Activated CD8-positive, alpha-beta memory T cell treated with anti-CD3 and anti-CD28 coated beads for 36 hours (primary cell): ENCODE results near the gene TMPRSS6. TPM values are rescaled to one million over a fixed set of nuclear protein-coding genes. Genes with fewer than 3 reads are reported as not detected.

Experiments
- CTCF ChIA-PET: fragments of 350-600 bp; sonication (Branson Sonifier 250); formaldehyde crosslinking; loops from one replicate; lab custom pipeline; 2021; ENCODE audit warnings: antibody characterized with exemption; lab: Charles Lee
- POLR2A ChIA-PET: fragments of 350-600 bp; sonication (Branson Sonifier 250); formaldehyde crosslinking; loops from one replicate; lab custom pipeline; 2021; ENCODE audit warnings: antibody characterized with exemption; lab: Charles Lee
- total RNA-seq, 2 experiments: library from RNA; stranded (reverse); gene quantifications; one replicate each; pipeline ENCODE4 v1.2.3, GENCODE V29; 2021

TMPRSS6 gene
- total RNA-seq, 2 experiments from 2014 or later = 0.88 to 1.1 TPM

GRCh38 chr22:37053310-37054055, 56.0 kb downstream of the TMPRSS6 start:
- CTCF ChIA-PET = no interaction called here
- POLR2A ChIA-PET = no interaction called here

DNA sequence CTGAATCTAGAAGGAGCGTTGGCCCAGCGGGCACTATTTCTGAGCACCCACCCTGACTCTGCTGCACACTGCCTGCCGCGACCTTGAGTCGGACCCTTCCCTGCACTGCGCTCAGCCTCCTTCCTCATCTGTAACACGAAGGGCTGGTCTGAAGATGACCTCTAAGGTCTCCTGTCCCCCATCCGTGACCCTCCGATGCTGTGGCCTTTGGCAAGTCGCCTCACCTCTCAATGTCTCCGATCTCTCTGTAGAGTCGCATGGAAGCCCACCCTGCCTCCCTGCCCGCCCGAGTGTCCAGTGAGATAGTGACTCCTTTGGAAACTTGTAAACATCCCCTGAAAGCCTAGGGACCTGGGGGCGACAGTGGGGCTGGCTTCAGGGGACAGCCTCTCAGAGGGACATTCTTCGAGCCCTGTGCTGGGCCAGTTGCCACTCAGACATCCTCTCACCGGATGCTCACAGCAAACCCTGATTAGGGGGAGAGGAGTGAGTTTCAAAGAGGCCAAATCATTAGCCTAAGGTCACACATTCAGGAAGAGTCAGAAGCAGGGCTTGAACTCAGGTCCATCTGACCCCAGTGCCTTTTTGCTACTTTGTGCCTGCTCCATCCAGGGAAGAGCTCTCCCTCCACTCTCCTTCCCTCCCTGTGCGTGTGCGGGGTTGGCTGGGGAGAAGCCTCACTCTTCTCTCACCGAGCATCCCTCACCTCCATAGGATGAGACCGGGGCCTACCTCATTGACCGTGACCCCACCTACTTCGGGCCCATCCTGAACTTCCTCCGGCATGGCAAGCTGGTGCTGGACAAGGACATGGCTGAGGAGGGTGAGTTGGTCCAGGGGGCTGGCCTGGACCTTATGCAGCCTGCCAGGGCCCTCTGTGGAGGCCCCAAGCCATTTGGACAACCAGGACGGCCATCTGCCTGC, 56.9 kb downstream of the TMPRSS6 start:
- ChIA-PET CTCF (interaction anchor here (1.6 to 2.3 kb wide), 2 partner anchors 8 to 147 kb away, joined by 6 to 10 read pairs; no protein-coding TSS in a partner anchor), POLR2A (interaction anchor here (1.0 kb wide), 2 partner anchors 27 to 70 kb away, joined by 3 to 5 read pairs; no protein-coding TSS in a partner anchor)

- ChIA-PET POLR2A (interaction anchor here (0.6 to 1.1 kb wide), 8 partner anchors 28 to 188 kb away, joined by 3 to 11 read pairs (median 4); partner anchors contain the start of gene IL2RB), CTCF (interaction anchor here (0.9 to 2.3 kb wide), 3 partner anchors 9 to 148 kb away, joined by 4 to 10 read pairs (median 6); no protein-coding TSS in a partner anchor)
Measured at GRCh38 chr22:37051391-37052385, 57.8 kb downstream of the TMPRSS6 start, which contains the start of gene KCTD17. Gene KCTD17 (plus strand): TSS chr22:37051742. CDS start chr22:37051761, 19 bp downstream.

DNA sequence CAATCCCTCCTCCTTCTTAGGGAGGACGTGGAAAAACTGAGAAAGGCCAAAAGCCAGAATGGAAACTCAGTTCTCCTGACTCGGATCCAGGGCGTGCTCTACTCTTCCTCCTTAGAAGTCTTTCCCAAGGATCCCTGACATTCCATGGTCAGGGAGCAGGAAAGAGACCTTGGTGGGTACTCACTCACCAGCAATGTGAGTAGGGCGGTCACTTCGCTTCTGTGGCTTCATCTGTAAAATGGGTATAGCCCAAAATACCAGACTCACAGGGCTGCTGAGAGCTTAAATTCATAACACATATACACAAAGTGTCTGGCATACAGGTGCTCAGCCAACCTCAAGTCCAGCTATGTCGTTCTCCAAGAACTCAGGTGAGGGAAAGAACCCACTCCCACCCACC, 58.6 kb downstream of the TMPRSS6 start:
- CTCF ChIA-PET = interaction anchor here (0.9 to 2.3 kb wide), 2 partner anchors 10 to 72 kb away, joined by 4 to 10 read pairs; no protein-coding TSS in a partner anchor
- POLR2A ChIA-PET = interaction anchor here (0.6 to 1.1 kb wide), 5 partner anchors 46 to 189 kb away, joined by 3 to 11 read pairs (median 4); partner anchors contain the start of gene IL2RB

DNA sequence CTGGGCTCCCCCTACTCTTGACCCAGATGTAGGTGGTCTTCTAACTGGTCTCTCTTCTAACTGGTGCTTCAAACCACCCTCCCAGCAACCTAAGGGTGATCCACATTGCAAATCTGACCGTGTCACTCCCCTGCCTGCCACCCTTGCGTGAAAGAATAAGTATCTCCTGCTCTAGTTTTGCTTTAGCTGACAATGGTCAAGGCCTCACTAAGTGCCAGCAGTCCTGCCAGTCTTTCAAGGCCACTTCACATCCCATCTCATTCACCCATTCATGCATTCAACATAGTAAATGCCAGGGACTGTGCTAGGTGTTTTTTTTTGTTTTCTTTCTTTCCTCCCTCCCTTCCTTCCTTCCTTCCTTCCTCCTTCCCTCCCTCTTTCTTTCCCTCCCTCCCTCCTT, 60.3 kb downstream of the TMPRSS6 start:
- ChIA-PET CTCF (interaction anchor here (0.7 kb wide), 1 partner anchor 267 kb away, joined by 3 read pairs; no protein-coding TSS in a partner anchor), POLR2A (no interaction called here)

- POLR2A ChIA-PET = interaction anchor here (0.6 to 0.7 kb wide), 2 partner anchors 29 to 150 kb away, joined by 4 to 6 read pairs; no protein-coding TSS in a partner anchor
- CTCF ChIA-PET = interaction anchor here (0.7 kb wide), 1 partner anchor 123 kb away, joined by 3 read pairs; no protein-coding TSS in a partner anchor
Measured at GRCh38 chr22:37048133-37048532, 61.4 kb downstream of the TMPRSS6 start.

DNA sequence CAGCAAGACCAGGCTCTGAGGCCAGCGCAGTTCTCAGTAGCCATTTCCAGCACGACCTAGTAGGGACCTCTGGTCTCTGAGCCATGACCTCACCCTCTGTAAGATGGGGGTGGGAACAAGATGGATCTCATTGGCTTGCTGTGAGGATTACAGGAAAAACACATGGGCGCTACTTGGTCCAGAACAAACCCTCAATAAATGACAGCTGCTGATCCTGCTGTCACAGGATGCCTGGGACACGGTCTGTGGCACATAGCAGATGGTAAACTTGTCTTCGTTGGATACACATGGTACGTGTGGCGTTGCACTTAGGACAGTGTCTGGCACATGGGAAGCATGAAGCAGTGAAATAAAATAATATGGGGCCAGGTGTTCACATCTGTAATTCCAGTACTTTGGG, 62.5 kb downstream of the TMPRSS6 start:
- ChIA-PET CTCF (interaction anchor here (0.9 to 4.6 kb wide), 3 partner anchors 19 to 102 kb away, joined by 3 to 24 read pairs (median 5); no protein-coding TSS in a partner anchor), POLR2A (no interaction called here)

- ChIA-PET CTCF (interaction anchor here (0.7 to 4.6 kb wide), 7 partner anchors 19 to 153 kb away, joined by 3 to 24 read pairs (median 3); no protein-coding TSS in a partner anchor), POLR2A (no interaction called here)
Measured at GRCh38 chr22:37046589-37046988, 62.9 kb downstream of the TMPRSS6 start.

GRCh38 chr22:37045958-37046357, 63.6 kb downstream of the TMPRSS6 start:
- POLR2A ChIA-PET = no interaction called here
- CTCF ChIA-PET = interaction anchor here (0.7 to 4.6 kb wide), 10 partner anchors 18 to 264 kb away, joined by 3 to 24 read pairs (median 3); no protein-coding TSS in a partner anchor

GRCh38 chr22:37044634-37045625, 64.6 kb downstream of the TMPRSS6 start:
- CTCF ChIA-PET = interaction anchor here (0.7 to 4.6 kb wide), 10 partner anchors 10 to 418 kb away, joined by 3 to 24 read pairs (median 4); no protein-coding TSS in a partner anchor
- POLR2A ChIA-PET = interaction anchor here (0.6 kb wide), 1 partner anchor 13 kb away, joined by 6 read pairs; no protein-coding TSS in a partner anchor

DNA sequence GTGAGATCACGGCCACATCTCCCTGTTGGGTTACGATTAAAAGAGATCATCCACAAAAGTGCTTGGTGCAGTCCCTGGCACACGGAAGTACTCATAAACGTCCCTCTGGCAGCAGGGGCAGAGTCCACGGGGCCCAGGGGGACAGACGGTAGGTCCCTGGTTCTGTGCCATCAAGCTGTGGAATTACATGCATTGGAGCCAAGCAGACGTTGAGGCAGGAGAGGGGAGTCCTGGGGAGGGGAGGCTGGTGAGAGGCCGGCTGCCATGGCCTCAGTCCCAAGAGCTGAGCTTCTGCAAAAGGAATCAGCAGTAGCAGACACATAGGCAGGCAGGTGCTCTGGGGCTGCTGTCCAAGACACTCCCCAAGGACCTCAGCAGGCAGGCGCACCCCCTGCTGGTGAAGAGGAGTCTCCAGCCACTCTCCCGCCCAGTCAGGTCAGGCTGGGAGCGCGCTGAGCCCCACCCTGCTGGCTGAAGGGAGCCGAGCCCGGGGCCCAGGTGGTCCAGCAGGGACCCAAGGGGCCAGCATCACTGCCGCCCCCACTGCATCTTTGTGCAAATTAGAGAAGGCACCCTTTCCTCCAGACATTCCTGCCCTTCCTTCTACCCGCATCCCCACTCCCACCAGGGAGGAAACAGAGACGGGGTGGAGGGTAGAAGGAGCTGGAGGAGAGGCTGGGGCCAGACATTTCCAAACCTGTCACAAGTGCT, 65.5 kb downstream of the TMPRSS6 start:
- ChIA-PET CTCF (interaction anchor here (0.8 to 4.6 kb wide), 9 partner anchors 11 to 188 kb away, joined by 3 to 24 read pairs (median 5); no protein-coding TSS in a partner anchor), POLR2A (no interaction called here)

DNA sequence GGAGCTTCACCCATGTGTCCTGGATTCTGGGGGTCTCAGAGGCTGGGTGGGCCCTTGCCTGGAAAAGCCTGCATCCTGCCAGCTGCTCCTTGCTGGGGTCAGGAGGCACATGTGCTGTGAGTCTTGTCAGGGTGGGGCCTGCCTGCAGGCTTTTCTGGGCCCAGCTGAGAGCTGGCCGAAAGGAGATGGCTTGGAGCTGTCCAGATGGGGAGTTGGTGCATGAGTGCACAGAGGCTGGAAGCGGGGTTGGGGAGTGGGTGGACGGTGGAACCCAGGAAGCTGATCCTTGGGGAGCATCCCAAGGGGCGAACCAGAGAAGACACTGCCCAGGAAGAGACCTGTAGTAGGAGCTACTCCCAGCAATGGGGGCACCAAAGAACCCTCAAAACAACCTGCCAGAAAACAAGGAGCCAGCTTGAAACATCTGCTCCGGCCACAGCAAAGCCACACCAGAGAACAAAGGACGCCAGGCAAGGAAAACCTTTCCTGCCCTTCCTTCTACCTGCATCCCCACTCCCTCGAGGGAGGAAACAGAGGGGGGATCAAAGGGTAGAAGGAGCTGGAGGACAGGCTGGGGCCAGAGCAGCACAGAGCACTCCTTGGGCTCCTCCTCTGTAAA, 66.2 kb downstream of the TMPRSS6 start:
- POLR2A ChIA-PET = no interaction called here
- CTCF ChIA-PET = interaction anchor here (0.8 to 4.6 kb wide), 8 partner anchors 11 to 187 kb away, joined by 3 to 24 read pairs (median 5); no protein-coding TSS in a partner anchor

DNA sequence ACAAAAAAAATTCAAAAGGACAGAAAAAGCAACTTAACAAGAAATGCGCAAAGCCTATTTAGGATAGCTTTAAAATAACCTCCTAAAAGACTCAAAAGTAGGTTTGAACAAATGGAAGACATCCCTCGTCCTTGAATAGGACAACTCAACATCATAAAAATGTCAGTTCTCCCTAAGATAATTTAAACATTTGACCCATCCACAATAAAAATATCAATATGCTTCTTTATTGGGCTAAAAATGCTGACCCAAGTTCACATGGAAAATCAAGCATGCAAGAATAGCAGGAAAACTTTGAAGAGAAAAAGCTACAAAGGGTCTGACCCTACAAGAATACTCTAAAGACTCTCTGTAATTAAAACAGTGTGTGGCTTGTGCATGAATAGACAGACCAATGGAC, 70.0 kb downstream of the TMPRSS6 start:
- ChIA-PET CTCF (interaction anchor here (1.3 kb wide), 1 partner anchor 183 kb away, joined by 3 read pairs; no protein-coding TSS in a partner anchor), POLR2A (no interaction called here)

- POLR2A ChIA-PET = no interaction called here
Measured at GRCh38 chr22:37037669-37038068, 71.8 kb downstream of the TMPRSS6 start.

More at GRCh38 chr22:37037669-37038068, 71.8 kb downstream of the TMPRSS6 start:
- CTCF ChIA-PET = interaction anchor here (0.6 kb wide), 1 partner anchor 41 kb away, joined by 6 read pairs; no protein-coding TSS in a partner anchor
